ENCODE results near the gene MANBA. TPM values are rescaled to one million over a fixed set of nuclear protein-coding genes. Genes with fewer than 3 reads are reported as not detected.

Gene MANBA
- total RNA-seq, 4 donors from 2014 or later = 6.4 to 41.5 (median 17.8) TPM

DNA sequence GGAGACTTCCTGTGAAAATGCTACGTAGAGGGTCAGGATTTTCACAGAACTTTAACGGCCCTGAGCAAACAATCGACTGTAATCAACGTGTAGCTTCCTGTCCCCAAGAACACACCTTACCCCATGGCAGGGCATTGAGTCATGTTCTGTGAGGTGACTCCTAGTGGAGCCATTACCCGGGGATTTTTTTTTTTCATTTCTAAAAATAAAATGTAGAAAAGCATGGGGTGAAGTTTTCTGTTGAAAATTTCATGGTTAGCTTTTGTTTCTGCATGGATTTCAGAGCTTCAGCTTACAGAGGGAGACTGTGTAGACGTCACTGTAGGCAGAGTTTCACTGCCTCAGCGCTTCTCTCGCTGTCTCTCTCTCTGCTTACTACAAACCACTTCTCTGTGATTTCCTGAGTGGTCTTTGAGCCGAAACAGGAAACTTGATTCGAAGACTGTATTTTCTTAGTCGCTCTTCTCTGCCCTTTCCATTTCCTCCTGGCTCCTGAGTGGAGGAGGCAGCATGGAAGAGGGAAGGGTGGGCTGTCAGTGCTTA is 147.9 kb downstream of the MANBA start:
- H3K36me3 ChIP-seq = no peaks in the 10 kb centered on the region
- H3K4me3 ChIP-seq = no peak overlapping the region
- H3K27ac ChIP-seq = no peak overlapping the region
- DNase-seq = no peak
- TF ChIP-seq, protein P1, sequence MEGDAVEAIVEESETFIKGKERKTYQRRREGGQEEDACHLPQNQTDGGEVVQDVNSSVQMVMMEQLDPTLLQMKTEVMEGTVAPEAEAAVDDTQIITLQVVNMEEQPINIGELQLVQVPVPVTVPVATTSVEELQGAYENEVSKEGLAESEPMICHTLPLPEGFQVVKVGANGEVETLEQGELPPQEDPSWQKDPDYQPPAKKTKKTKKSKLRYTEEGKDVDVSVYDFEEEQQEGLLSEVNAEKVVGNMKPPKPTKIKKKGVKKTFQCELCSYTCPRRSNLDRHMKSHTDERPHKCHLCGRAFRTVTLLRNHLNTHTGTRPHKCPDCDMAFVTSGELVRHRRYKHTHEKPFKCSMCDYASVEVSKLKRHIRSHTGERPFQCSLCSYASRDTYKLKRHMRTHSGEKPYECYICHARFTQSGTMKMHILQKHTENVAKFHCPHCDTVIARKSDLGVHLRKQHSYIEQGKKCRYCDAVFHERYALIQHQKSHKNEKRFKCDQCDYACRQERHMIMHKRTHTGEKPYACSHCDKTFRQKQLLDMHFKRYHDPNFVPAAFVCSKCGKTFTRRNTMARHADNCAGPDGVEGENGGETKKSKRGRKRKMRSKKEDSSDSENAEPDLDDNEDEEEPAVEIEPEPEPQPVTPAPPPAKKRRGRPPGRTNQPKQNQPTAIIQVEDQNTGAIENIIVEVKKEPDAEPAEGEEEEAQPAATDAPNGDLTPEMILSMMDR (IDR thresholded peaks at IDR 0.05) = no peak
- no peaks in the 10 kb centered on the region for H3K9me3 ChIP-seq
- no peaks in the 10 kb centered on the region for H3K27me3 ChIP-seq
- intact Hi-C loops (cut with DNase I; ENCODE audit: low total_unique reads) = no loop called here
- H3K4me1 ChIP-seq = no peaks in the 10 kb centered on the region

DNA sequence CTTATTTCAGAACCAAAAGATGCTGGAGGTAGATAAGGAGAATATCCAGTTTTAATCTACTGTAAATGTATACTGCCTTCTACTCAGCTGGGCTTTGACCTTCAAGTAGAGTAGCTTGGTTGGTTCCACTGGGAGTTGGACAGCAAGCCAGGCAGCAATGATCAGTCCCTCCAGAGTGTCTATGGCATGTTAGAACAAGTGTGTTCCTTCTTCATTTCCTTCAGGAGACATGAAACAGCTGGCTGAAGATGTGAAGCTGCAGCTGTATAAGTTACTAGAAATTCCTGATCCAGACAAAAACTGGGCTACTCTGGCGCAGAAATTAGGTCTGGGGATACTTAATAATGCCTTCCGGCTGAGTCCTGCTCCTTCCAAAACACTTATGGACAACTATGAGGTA is 148.6 kb downstream of the MANBA start:
- Histone ChIP-seq H3K27me3 (no peaks in the 10 kb centered on the region), H3K9me3 (no peaks in the 10 kb centered on the region), H3K36me3 (no peaks in the 10 kb centered on the region), H3K4me3 (no peak overlapping the region), H3K4me1 (no peaks in the 10 kb centered on the region), H3K27ac (no peak overlapping the region)
- TF ChIP-seq, protein P1 (IDR thresholded peaks at IDR 0.05) = no peak
- intact Hi-C loops (cut with DNase I; ENCODE audit: low total_unique reads) = no loop called here
- DNase-seq = no peak

DNA sequence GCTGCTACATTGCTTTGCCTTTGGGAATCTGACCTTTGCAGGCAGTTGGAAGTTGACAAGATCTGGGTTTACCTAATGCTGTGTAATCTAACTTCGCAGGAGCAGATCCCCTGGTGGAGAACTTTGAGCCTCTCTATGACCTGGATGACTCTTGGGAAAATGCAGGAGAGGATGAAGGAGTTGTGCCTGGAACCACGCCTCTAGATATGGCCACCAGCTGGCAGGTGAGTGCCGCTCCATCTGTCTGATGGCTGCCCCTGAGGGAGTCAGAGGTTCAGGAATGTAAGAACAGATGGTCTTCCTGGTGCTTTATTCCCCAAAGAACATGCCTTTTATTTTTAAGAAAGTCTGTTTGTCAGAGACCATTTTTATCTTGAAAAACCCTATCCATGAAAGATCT is 150.3 kb downstream of the MANBA start:
- TF ChIP-seq POLR2A (IDR thresholded peaks at IDR 0.05) = no peak
- TF ChIP-seq, protein P1 (IDR thresholded peaks at IDR 0.05) = no peak
- H3K27me3 ChIP-seq = no peaks in the 10 kb centered on the region
- H3K4me3 ChIP-seq = no peak overlapping the region
- DNase-seq = no peak
- intact Hi-C loops (cut with DNase I; ENCODE audit: low total_unique reads) = no loop called here
- no peaks in the 10 kb centered on the region for H3K9me3 ChIP-seq
- no peak overlapping the region for H3K27ac ChIP-seq
- H3K36me3 ChIP-seq = no peaks in the 10 kb centered on the region
- no peaks in the 10 kb centered on the region for H3K4me1 ChIP-seq

DNA sequence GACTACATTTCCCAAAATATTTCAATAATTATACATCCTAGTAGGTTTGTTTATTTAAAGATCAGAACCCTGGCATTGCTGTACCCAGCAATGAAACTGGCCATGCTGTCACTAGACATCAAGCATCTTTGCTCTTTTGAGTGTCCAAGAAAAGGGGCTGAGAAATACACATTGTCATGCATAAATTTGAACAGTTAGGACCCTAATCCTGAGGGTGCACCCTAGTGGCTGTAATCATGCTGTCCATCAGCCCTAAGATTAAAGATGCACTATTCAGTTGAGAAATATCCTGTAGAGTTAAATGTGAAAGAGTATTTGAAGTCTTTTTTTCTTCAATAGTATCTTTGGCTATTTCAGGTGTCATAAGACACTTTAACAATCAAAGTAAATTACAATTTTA is 150.8 kb downstream of the MANBA start:
- no peak for DNase-seq
- no peak overlapping the region for H3K27ac ChIP-seq
- H3K36me3 ChIP-seq = no peaks in the 10 kb centered on the region
- TF ChIP-seq POLR2A (IDR thresholded peaks at IDR 0.05) = no peak
- TF ChIP-seq, protein P1 (IDR thresholded peaks at IDR 0.05) = peak in 2 of 4 experiments; percentile 5 to 26
- intact Hi-C loops (cut with DNase I; ENCODE audit: low total_unique reads) = no loop called here
- H3K9me3 ChIP-seq = no peaks in the 10 kb centered on the region
- no peak overlapping the region for H3K4me3 ChIP-seq
- no peaks in the 10 kb centered on the region for H3K27me3 ChIP-seq
- no peaks in the 10 kb centered on the region for H3K4me1 ChIP-seq

DNA sequence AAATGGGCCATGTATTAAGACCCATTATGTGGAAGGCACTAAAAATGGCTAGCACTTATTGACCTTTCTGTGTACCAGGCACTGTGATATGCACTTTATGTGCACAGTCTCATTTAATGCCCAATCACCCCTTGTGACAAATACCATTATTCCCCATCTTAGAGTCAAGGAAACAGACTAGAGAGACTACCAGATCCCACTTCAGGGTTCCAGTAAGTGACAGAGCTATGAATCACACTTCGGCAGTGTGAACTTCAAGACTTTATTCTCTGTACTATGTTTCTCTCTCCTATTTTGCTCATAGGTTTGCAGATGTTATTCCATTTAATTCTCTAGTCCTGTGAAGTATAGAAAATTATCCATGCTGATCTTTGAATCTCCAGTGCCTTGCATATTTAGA is 152.6 kb downstream of the MANBA start:
- Histone ChIP-seq H3K9me3 (no peaks in the 10 kb centered on the region), H3K27ac (no peak overlapping the region), H3K27me3 (no peaks in the 10 kb centered on the region), H3K4me1 (no peaks in the 10 kb centered on the region), H3K4me3 (no peak overlapping the region), H3K36me3 (no peaks in the 10 kb centered on the region)
- TF ChIP-seq, protein P1 (IDR thresholded peaks at IDR 0.05) = no peak
- TF ChIP-seq POLR2A (IDR thresholded peaks at IDR 0.05) = no peak
- intact Hi-C loops (cut with DNase I; ENCODE audit: low total_unique reads) = no loop called here
- no peak for DNase-seq

All from uterus (tissue), 4 donors.